Activated CD8-positive, alpha-beta memory T cell treated with anti-CD3 and anti-CD28 coated beads, Interleukin-2, amount 50 U/mL, for 1 hour (primary cell): ENCODE results near the gene SLFN11.
"Not testable (repeated sequence)": the region's sequence is repeated elsewhere in the genome, so short reads cannot be mapped to it uniquely, and the experiment has no call there.

ENCODE experiments used
- DNase-seq: peaks from one replicate; pipeline ENCODE4 v3.0.0-alpha.2; 2020; ENCODE audit errors: extremely low read depth

Gene SLFN11

GRCh38 chr17:35373534-35373983, at the start of gene SLFN11:
Gene SLFN11, minus strand, starts transcription at chr17:35373621. Its CDS starts 9,814 bp downstream, at chr17:35363807.
- DNase-seq = peak; percentile 72

- DNase-seq = not testable (repeated sequence)
Observed at GRCh38 chr17:35421069-35421468, 47.6 kb upstream of the SLFN11 start.

- DNase-seq = no peak
Observed at GRCh38 chr17:35416659-35417058, 43.2 kb upstream of the SLFN11 start.

- not testable (repeated sequence) for DNase-seq
Observed at GRCh38 chr17:35414707-35415106, 41.3 kb upstream of the SLFN11 start.

- no peak for DNase-seq
Observed at GRCh38 chr17:35414247-35414646, 40.8 kb upstream of the SLFN11 start.

- DNase-seq = no peak
Observed at GRCh38 chr17:35407531-35407930, 34.1 kb upstream of the SLFN11 start.

GRCh38 chr17:35406568-35406967, 33.1 kb upstream of the SLFN11 start:
- DNase-seq = no peak

- no peak for DNase-seq
Observed at GRCh38 chr17:35404360-35404759, 30.9 kb upstream of the SLFN11 start.

- not testable (repeated sequence) for DNase-seq
Observed at GRCh38 chr17:35393783-35394182, 20.4 kb upstream of the SLFN11 start.

- no peak for DNase-seq
Observed at GRCh38 chr17:35390663-35391062, 17.2 kb upstream of the SLFN11 start.

- no peak for DNase-seq
Observed at GRCh38 chr17:35390156-35390555, 16.7 kb upstream of the SLFN11 start.

- DNase-seq = no peak
Observed at GRCh38 chr17:35387496-35387895, 14.1 kb upstream of the SLFN11 start.

GRCh38 chr17:35377706-35378105, 4.3 kb upstream of the SLFN11 start:
- no peak for DNase-seq

- DNase-seq = no peak
Observed at GRCh38 chr17:35377068-35377467, 3.6 kb upstream of the SLFN11 start.

GRCh38 chr17:35376245-35376644, 2.8 kb upstream of the SLFN11 start:
- DNase-seq = no peak

- no peak for DNase-seq
Observed at GRCh38 chr17:35374766-35375344, 1.4 kb upstream of the SLFN11 start.

- no peak for DNase-seq
Observed at GRCh38 chr17:35373984-35374765, 754 bp upstream of the SLFN11 start.

GRCh38 chr17:35372846-35373533, 431 bp downstream of the SLFN11 start:
- no peak for DNase-seq

GRCh38 chr17:35371934-35372333, 1.5 kb downstream of the SLFN11 start:
- no peak for DNase-seq

- DNase-seq = no peak
Observed at GRCh38 chr17:35368081-35368830, 5.2 kb downstream of the SLFN11 start.

GRCh38 chr17:35361027-35361426, 12.4 kb downstream of the SLFN11 start:
- no peak for DNase-seq

- no peak for DNase-seq
Observed at GRCh38 chr17:35359398-35359797, 14.0 kb downstream of the SLFN11 start.
